B cell (primary cell): ENCODE results near the gene TMEM168. TPM values are rescaled to one million over a fixed set of nuclear protein-coding genes. Genes with fewer than 3 reads are reported as not detected.
"Not testable (repeated sequence)": the region's sequence is repeated elsewhere in the genome, so short reads cannot be mapped to it uniquely, and the experiment has no call there.

Experiments
- ATAC-seq: fragments of 200-7000 bp; cut with Tn5 transposase; one replicate; pipeline ENCODE4 v1.10.0; 2021; ENCODE audit warnings: low read depth, mild to moderate bottlenecking, moderate number of reproducible peaks, moderate library complexity
- CTCF ChIA-PET: fragments of 350-600 bp; sonication (Branson Sonifier 250); formaldehyde crosslinking; loops from one replicate; lab custom pipeline; 2021; ENCODE audit warnings: antibody characterized with exemption, inconsistent platforms; lab: Charles Lee
- POLR2A ChIA-PET: fragments of 350-600 bp; sonication (Branson Sonifier 250); formaldehyde crosslinking; loops from one replicate; lab custom pipeline; 2021; ENCODE audit warnings: antibody characterized with exemption; lab: Charles Lee
- DNase-seq: peaks from one replicate; pipeline ENCODE4 v3.0.0; 2013
- H2AFZ ChIP-seq: 2 replicates; pipeline ENCODE4 v1.6.1; 2012; ENCODE audit warnings: mild to moderate bottlenecking, low read depth, low read length; ENCODE audit not compliant: insufficient read depth, poor library complexity, severe bottlenecking
- H3K27ac ChIP-seq, 2 donors: 1 replicate in 1 of 2; 2 replicates in 1 of 2; pipeline ENCODE4 v1.5.1; 2012 to 2013; ENCODE audit warnings: low read length in 2 of 2, mild to moderate bottlenecking in 2 of 2, moderate library complexity in 1 of 2
- H3K27me3 ChIP-seq, 4 experiments: fragments of 200-600 bp in 1 of 4; sonication (generic) in 1 of 4; replicated peaks in 1 of 4; 1 replicate in 2 of 4; 2 replicates in 2 of 4; pipeline versions ENCODE4 v1.6.1 to v1.7.0; 2013 to 2016; ENCODE audit warnings: low read length in 3 of 4, mild to moderate bottlenecking in 2 of 4, mixed read lengths in 1 of 4, moderate library complexity in 1 of 4; ENCODE audit not compliant: insufficient read depth in 4 of 4, control insufficient read depth in 3 of 4; ENCODE audit errors: control extremely low read depth in 1 of 4
- H3K36me3 ChIP-seq, 2 experiments: replicated peaks in 1 of 2; 1 replicate in 1 of 2; 2 replicates in 1 of 2; pipeline versions ENCODE4 v1.6.1 to v1.7.1; 2013; ENCODE audit warnings: low read length in 1 of 2; ENCODE audit not compliant: insufficient read depth in 2 of 2, control insufficient read depth in 1 of 2; ENCODE audit errors: control extremely low read depth in 1 of 2, extremely low read depth in 1 of 2
- H3K4me1 ChIP-seq, 2 donors: fragments of 200-600 bp in 1 of 2; sonication (generic) in 1 of 2; 1 replicate in 1 of 2; 2 replicates in 1 of 2; pipeline versions ENCODE4 v1.5.1 to v1.6.1; 2013 to 2017; ENCODE audit warnings: low read length in 2 of 2; ENCODE audit not compliant: control insufficient read depth in 2 of 2, insufficient read depth in 2 of 2
- H3K4me2 ChIP-seq: replicated peaks from 2 replicates; pipeline ENCODE3; 2012; ENCODE audit warnings: mild to moderate bottlenecking, low read depth, low read length; ENCODE audit not compliant: poor library complexity, severe bottlenecking
- H3K4me3 ChIP-seq, 5 experiments: fragments of 200-600 bp in 1 of 5; sonication (generic) in 1 of 5; 1 replicate in 3 of 5; 2 replicates in 2 of 5; pipeline versions ENCODE4 v1.5.1 to v1.7.0; 2011 to 2016; ENCODE audit warnings: low read length in 4 of 5, mild to moderate bottlenecking in 4 of 5, low read depth in 2 of 5, control low read depth in 1 of 5, moderate library complexity in 1 of 5; ENCODE audit not compliant: insufficient read depth in 1 of 5; ENCODE audit errors: control extremely low read depth in 1 of 5, extremely low read depth in 1 of 5
- H3K79me2 ChIP-seq: fragments of 200-600 bp; sonication (generic); one replicate; pipeline ENCODE4 v1.6.0; 2016; ENCODE audit warnings: low read length; ENCODE audit not compliant: control insufficient read depth, insufficient read depth
- H3K9ac ChIP-seq: fragments of 200-600 bp; sonication (generic); 2 replicates; pipeline ENCODE4 v1.6.1; 2017; ENCODE audit warnings: mild to moderate bottlenecking, low read length, moderate library complexity
- H3K9me3 ChIP-seq, 3 donors: one replicate each; pipeline versions ENCODE4 v1.6.1 to v1.7.1; 2013; ENCODE audit warnings: low read length in 2 of 3; ENCODE audit not compliant: control insufficient read depth in 2 of 3, insufficient read depth in 1 of 3; ENCODE audit errors: control extremely low read depth in 1 of 3
- H4K20me1 ChIP-seq: 2 replicates; pipeline ENCODE4 v1.6.0; 2012; ENCODE audit warnings: mild to moderate bottlenecking, low read length; ENCODE audit not compliant: insufficient read depth, control insufficient read depth, poor library complexity, severe bottlenecking
- H3K27ac Mint-ChIP-seq: one replicate; pipeline ENCODE4 v1.8.0; 2021; ENCODE audit warnings: mixed read lengths
- H3K27me3 Mint-ChIP-seq: one replicate; pipeline ENCODE4 v1.8.0; 2021; ENCODE audit warnings: mixed read lengths
- H3K4me1 Mint-ChIP-seq: one replicate; pipeline ENCODE4 v1.8.0; 2021; ENCODE audit warnings: mixed read lengths
- H3K4me3 Mint-ChIP-seq: one replicate; pipeline ENCODE4 v1.8.0; 2021; ENCODE audit warnings: mixed read lengths
- H3K9me3 Mint-ChIP-seq: one replicate; pipeline ENCODE4 v1.8.0; 2022; ENCODE audit warnings: mixed read lengths; ENCODE audit not compliant: insufficient read depth
- CTCF ChIP-seq: fragments of 200-600 bp; IDR thresholded peaks from one replicate; pipeline ENCODE4 v1.8.0; 2022; ENCODE audit warnings: antibody characterized with exemption, mild to moderate bottlenecking
- EZH2 ChIP-seq: IDR thresholded peaks from 2 replicates; pipeline ENCODE4 v1.6.1; 2012; ENCODE audit warnings: borderline replicate concordance, low read depth, mild to moderate bottlenecking, moderate library complexity, low read length; ENCODE audit not compliant: insufficient read depth, poor library complexity, severe bottlenecking
- WGBS: methylation state at CpG from one replicate; pipeline ENCODE4 v1.1.5; 2013; ENCODE audit warnings: missing lambda C conversion rate; ENCODE audit not compliant: insufficient coverage; 5-methylcytosine and 5-hydroxymethylcytosine counted together
- intact Hi-C: fragments of 100-400 bp; cut with micrococcal nuclease; formaldehyde crosslinking; loops from one replicate; pipeline ENCODE4 v1.10.0; 2022
- polyA plus RNA-seq: library from polyadenylated mRNA; depleted of rRNA; stranded (reverse); fragments of >200 nt; gene quantifications from 2 replicates; pipeline ENCODE4 v1.2.3, GENCODE V29; 2012
- total RNA-seq, 2 donors: library from RNA; stranded (reverse); fragments of 120-200 nt in 1 of 2; gene quantifications; 1 replicate in 1 of 2; 2 replicates in 1 of 2; pipeline versions ENCODE4 v1.2.3 to v1.2.4, GENCODE V29; 2013 to 2022

The TMEM168 gene
- total and polyA plus RNA-seq, 2 donors (not counting 1 experiment from before 2014, with no cell fraction given) = 12.7 to 31.8 TPM

DNA sequence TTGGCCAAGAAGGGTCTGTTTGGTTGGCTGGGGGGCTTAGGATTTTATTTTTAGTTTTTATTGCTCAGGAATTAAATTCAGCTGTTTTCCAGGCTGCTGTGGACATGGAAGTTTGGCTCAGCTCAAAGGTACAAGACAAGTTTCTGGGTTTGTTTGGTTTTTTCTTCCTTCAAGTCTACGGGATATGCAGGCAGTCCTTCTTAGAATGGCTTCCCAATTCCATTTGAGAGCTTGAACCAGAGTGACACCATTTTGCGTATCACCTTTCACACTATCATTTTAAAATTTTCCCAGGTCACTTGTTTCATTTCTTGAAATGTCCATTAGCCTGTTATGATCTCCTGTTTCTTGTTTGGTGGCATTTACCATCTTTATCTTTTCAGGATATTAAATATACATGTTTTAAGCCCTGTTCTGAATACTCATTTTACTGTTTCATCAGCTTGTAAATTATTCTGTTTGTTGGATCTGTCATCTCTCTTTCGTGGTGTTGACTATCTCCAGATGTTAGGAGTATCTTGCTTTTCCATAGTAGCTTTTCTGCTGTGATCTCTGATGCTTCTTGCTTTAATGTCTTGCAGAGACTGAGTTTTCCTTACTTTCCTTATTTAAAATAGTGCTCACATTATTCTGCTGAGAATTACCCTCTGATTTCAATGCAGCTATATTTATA, 9.4 kb upstream of the TMEM168 start:
- Mint-ChIP-seq H3K4me3 (no peak overlapping the region), H3K4me1 (no peaks in the 10 kb centered on the region), H3K9me3 (no peaks in the 10 kb centered on the region), H3K27ac (no peak overlapping the region), H3K27me3 (no peaks in the 10 kb centered on the region)
- intact Hi-C loops = no loop called here
- no peaks in the 10 kb centered on the region for H3K27me3 ChIP-seq
- no peaks in the 10 kb centered on the region for H3K36me3 ChIP-seq
- ChIA-PET POLR2A (no interaction called here), CTCF (no interaction called here)
- peak overlapping the region; percentile 10 for H2AFZ ChIP-seq
- no peak for TF ChIP-seq CTCF
- no peak for TF ChIP-seq EZH2
- H3K9me3 ChIP-seq = no peaks in the 10 kb centered on the region
- no peaks in the 10 kb centered on the region for H3K4me1 ChIP-seq
- no peaks in the 10 kb centered on the region for H4K20me1 ChIP-seq
- DNase-seq = no peak
- no peaks in the 10 kb centered on the region for H3K79me2 ChIP-seq
- no peak overlapping the region for H3K9ac ChIP-seq
- no peak for ATAC-seq
- no peak overlapping the region for H3K4me3 ChIP-seq
- no CpG with 5 or more reads among the region's 3 CpGs for WGBS
- no peak overlapping the region for H3K4me2 ChIP-seq
- H3K27ac ChIP-seq = no peak overlapping the region

DNA sequence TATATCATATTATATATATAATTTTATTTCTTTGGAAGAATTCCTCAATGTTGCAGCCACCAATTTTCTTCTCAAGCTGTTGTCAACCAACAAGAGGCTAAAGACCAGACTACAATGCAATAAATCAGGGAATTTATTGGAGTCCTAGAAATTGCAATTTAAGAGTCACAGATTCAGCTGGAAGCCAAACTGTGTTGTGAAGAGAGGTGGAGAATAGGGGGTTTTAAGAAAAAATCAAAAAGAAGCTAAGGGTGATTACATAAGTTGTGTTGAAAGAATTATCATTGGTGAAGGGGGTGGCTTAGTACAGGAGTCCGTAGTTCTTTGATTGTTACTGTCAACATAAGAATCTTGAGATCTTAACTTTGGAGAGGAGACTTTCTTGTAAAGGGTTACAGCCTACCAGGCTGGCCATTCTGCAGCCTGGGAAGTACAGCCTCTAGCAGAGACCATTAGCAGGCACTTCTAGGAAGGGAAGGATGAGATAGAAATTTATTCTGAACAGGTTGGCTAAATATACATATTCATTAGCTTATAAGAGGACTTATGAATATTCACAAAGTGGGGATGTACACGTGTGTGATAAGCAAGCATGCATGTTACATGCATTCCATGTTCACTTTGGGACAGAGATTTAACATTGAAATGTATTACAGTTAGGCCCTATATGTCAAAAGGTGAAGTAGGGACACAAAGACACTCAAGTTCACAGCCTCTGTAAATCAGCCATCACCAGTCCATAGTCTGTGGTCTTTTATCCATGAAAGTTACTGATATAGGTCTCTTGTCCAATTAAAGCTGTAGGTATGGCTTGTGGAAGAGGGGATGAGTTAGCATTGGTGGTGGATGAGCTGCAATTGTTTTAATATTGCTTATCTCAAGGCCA, 8.3 kb upstream of the TMEM168 start:
- H3K27ac ChIP-seq = no peak overlapping the region
- no peak overlapping the region for H3K9ac ChIP-seq
- Mint-ChIP-seq H3K4me3 (no peak overlapping the region), H3K27me3 (no peaks in the 10 kb centered on the region), H3K27ac (no peak overlapping the region), H3K4me1 (no peaks in the 10 kb centered on the region), H3K9me3 (no peaks in the 10 kb centered on the region)
- H4K20me1 ChIP-seq = no peaks in the 10 kb centered on the region
- DNase-seq (no peak), ATAC-seq (peak; percentile 14)
- no peak overlapping the region for H3K4me3 ChIP-seq
- POLR2A ChIA-PET = no interaction called here
- TF ChIP-seq CTCF (no peak), EZH2 (no peak)
- H3K4me2 ChIP-seq = no peak overlapping the region
- intact Hi-C loops = no loop called here
- H2AFZ ChIP-seq = peak overlapping the region; percentile 22
- WGBS = 91% methylated on average over 1 of the region's 2 CpGs
- CTCF ChIA-PET = no interaction called here
- H3K27me3 ChIP-seq = no peaks in the 10 kb centered on the region
- H3K79me2 ChIP-seq = no peaks in the 10 kb centered on the region
- no peaks in the 10 kb centered on the region for H3K4me1 ChIP-seq
- no peaks in the 10 kb centered on the region for H3K9me3 ChIP-seq
- no peaks in the 10 kb centered on the region for H3K36me3 ChIP-seq

GRCh38 chr7:112796552-112796951, 6.4 kb upstream of the TMEM168 start:
- H3K4me1 ChIP-seq, H3K9me3 ChIP-seq, H4K20me1 ChIP-seq, H3K27me3 ChIP-seq, H3K4me3 Mint-ChIP-seq, H3K79me2 ChIP-seq, DNase-seq, H3K27me3 Mint-ChIP-seq, H3K36me3 ChIP-seq, H3K4me2 ChIP-seq, POLR2A ChIA-PET, intact Hi-C loops, CTCF ChIA-PET, H3K4me1 Mint-ChIP-seq, H3K4me3 ChIP-seq, H3K9me3 Mint-ChIP-seq, H3K27ac ChIP-seq, H3K9ac ChIP-seq, H3K27ac Mint-ChIP-seq, ATAC-seq, H2AFZ ChIP-seq: not testable (repeated sequence)
